ENCODE measurements around the gene CFAP410.

Gene CFAP410

GRCh38 chr21:44338971-44339910 is at the start of gene CFAP410:
Gene CFAP410 (minus strand): TSS chr21:44339390. CDS start chr21:44339194, 196 bp downstream.
- peak; percentile 87 for DNase-seq

DNA sequence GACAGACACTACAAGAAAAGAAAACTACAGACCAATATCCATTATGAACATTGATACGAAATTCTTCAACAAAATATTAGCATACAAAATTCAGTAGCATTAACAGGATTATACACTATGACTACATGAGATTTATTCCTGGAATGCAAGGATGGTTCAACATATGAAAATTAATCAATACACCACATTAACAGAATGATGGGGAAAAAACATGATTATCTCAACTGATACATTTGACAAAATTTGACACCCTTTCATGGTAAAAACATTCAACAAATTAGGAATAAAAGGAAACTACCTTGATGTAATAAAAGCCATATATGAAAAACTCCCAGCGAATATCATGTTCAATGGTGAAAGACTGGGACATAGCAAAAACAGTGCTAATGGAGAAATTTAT is 45.8 kb upstream of the CFAP410 start:
- DNase-seq, result no peak

GRCh38 chr21:44383216-44383615 is 44.0 kb upstream of the CFAP410 start:
- no peak for DNase-seq

- no peak for DNase-seq
Observed at GRCh38 chr21:44382536-44382935, 43.3 kb upstream of the CFAP410 start.

- DNase-seq, result no peak
Observed at GRCh38 chr21:44381874-44382273, 42.7 kb upstream of the CFAP410 start.

GRCh38 chr21:44380876-44381275 is 41.7 kb upstream of the CFAP410 start:
- no peak for DNase-seq

DNA sequence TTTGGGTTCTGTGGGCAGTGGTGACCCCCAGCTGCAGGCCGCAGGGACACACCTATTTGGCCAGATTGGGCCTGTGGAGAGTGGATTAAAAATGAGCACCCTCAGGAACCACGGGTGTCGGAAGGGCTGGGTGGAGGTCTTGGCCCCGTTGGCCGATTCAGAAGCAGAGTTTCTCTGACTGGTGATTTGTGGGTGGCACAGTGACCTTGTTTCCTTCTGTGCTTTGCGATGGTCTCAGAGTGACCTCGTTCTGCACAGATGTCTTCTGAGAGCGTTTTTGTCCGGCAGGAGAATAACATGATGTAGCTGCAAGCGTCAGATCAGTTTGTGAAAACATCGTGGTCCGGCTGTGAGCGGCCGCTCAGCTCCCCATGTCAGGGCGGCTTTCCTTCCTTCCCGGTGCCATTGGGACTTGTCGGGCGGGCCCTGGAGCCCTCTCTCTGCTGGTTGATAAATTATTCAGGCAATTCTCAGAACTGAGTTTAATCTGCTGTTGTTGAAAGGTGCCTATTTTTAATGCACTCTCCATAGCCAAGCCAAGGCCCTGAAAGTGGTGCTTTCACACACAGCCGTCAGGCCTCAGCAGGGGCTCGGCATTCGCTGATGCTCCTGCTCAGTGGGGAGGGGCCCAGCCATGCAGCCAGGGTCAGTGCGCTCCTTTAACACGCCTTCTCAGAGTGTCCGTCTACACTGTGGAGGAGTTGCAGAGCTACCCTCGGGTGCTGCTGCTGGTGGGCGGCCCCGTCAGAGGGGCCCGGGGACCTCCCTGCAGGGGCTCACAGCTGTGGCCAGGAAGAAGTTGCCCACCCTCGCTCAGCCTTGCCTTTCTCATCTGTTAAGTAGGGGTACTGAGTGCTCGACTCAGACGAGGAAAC is 41.0 kb upstream of the CFAP410 start:
- DNase-seq, result no peak

GRCh38 chr21:44379515-44379848 is 40.3 kb upstream of the CFAP410 start:
- no peak for DNase-seq

DNA sequence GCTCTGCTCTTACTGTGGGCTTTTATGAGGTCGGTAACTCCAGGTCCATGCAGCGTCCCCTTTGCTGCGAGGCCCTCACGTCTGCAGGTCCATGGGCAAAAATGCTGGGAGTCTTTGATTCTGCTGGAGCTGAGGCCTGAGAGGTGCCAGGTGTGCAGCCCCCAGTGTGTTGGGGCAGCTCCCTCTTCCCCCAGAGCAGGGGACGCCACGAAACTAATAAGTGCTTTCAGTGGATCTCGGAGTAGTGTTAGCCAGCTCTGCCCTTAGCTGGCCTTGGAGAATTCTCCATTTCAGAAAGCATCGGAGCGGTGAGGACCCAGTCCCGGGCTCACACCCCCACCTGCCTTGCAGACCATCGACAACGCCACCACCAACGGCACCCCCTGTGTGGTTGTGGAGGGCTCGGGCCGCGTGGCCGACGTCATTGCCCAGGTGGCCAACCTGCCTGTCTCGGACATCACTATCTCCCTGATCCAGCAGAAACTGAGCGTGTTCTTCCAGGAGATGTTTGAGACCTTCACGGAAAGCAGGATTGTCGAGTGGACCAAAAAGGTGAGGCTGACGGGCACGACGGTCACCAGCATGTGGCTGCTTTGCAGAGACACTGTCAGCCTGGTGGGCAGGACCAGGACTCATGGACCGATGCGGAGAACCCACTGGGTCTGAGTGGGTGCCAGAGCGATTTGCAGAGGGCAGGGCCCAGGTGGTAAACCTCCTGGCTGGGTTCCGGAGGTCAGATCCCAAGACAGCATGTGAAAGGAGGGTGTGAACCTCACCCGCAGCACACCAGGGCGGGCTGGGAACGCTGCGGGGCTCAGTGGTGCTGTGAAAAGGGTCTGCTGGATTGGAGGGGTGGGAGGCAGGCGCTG is 39.7 kb upstream of the CFAP410 start:
- DNase-seq, result no peak

DNA sequence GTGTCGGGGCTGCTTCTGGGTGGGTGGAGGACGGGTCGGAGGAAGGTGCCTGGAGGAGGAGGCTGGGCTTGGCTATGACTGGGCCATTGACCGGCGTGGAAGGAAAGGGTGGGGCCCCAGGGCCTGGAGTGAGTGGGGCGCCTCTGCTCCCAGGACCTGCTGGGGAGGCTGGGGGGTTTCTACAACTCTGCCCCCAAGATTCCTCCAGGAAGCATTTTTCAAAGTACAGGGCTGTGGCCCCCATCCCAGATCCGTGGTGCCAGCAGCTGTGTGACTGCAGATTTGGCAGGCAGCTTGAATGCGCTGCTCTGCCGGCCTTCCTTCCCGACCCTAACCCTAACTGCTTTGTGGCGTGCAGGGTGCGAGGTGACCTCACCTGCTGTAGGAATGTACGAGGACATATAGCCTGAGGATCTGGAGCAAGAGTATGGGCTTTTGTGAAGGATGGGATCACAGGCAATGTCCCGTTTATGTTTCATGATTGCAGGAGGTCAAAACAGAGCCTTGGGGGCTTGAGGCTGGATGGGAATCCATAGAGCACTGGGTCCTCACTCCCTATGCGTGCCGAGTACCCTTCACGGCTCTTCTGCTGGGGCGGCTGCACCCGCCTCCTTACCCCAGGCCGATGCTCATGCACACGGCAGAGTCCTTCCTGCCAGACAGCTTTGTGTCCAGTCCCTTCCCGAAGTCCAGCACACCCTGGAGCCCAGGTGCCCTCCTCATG is 38.9 kb upstream of the CFAP410 start:
- no peak for DNase-seq

GRCh38 chr21:44377201-44377921 is 38.2 kb upstream of the CFAP410 start:
- no peak for DNase-seq

GRCh38 chr21:44376606-44377005 is 37.4 kb upstream of the CFAP410 start:
- no peak for DNase-seq

DNA sequence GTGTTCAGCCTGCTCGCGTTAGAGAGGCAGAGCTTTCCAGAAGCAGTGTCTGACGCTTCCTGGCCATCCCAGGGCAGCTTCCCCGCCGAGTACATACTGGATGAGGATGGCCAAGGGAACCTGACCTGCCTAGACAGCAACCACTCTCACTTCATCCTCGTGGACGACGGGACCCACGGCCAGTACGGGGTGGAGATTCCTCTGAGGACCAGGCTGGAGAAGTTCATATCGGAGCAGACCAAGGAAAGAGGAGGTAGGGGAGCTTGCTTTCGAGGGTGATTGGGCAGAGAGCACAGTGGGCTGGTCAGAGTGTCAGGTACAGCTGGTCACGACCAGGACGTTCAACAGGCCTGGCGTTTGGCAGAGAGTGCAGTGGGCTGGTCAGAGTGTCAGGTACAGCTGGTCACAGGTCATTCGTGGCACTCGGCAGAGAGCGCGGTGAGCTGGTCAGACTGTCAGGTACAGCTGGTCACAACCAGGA is 36.6 kb upstream of the CFAP410 start:
- DNase-seq, result no peak

- DNase-seq, result no peak
Observed at GRCh38 chr21:44375281-44375651, 36.1 kb upstream of the CFAP410 start.

GRCh38 chr21:44374601-44375280 is 35.6 kb upstream of the CFAP410 start:
- DNase-seq, result no peak

DNA sequence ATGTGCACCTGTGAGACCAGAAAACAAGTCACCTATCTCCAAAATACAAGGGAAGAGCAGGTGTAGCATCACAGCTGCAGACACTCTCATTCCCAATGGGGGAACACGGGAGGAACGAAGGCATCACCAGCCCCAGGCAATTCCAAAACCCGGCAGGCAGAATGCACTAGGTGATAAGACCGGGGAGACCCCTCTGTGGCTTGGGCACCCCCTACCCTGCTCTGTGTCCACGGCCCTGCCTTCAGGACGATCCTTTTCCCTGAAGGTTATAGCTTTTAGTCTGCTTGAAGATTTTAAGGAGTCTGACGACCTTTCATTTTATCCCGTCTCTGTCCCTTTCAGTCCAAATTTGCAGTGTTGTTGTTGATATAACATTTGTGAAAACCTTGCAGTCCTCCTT is 33.4 kb upstream of the CFAP410 start:
- no peak for DNase-seq

- DNase-seq, result no peak
Observed at GRCh38 chr21:44371596-44371995, 32.4 kb upstream of the CFAP410 start.

GRCh38 chr21:44370786-44371410 is 31.7 kb upstream of the CFAP410 start:
- DNase-seq, result no peak

GRCh38 chr21:44370027-44370735 is 31.0 kb upstream of the CFAP410 start:
- DNase-seq, result peak; percentile 55
